ENCODE results near the gene SESN3.

GRCh38 chr11:95187723-95188122 is 43.3 kb downstream of the SESN3 start:
- TF ChIP-seq, protein P1, sequence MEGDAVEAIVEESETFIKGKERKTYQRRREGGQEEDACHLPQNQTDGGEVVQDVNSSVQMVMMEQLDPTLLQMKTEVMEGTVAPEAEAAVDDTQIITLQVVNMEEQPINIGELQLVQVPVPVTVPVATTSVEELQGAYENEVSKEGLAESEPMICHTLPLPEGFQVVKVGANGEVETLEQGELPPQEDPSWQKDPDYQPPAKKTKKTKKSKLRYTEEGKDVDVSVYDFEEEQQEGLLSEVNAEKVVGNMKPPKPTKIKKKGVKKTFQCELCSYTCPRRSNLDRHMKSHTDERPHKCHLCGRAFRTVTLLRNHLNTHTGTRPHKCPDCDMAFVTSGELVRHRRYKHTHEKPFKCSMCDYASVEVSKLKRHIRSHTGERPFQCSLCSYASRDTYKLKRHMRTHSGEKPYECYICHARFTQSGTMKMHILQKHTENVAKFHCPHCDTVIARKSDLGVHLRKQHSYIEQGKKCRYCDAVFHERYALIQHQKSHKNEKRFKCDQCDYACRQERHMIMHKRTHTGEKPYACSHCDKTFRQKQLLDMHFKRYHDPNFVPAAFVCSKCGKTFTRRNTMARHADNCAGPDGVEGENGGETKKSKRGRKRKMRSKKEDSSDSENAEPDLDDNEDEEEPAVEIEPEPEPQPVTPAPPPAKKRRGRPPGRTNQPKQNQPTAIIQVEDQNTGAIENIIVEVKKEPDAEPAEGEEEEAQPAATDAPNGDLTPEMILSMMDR (IDR thresholded peaks at IDR 0.05): no peak
- no peak for TF ChIP-seq POLR2A (IDR thresholded peaks at IDR 0.05)
